A673 (cell line): Measurements from ENCODE around the gene LGR4. TPM values are rescaled to one million over a fixed set of nuclear protein-coding genes. Genes with fewer than 3 reads are reported as not detected.
A peak's percentile ranks its signal among the peaks of the same experiment; 100 is the strongest.

Experiments used
- Bru-seq: library from RNA; stranded (reverse); fragments of 400-500 nt; gene quantifications from one replicate; lab custom pipeline; 2021; lab: Mats Ljungman, UMichigan
- BruChase-seq, 2 experiments: library from RNA; stranded (reverse); fragments of 400-500 nt; gene quantifications; one replicate each; lab custom pipeline; 2021; lab: Mats Ljungman, UMichigan
- BruUV-seq: library from RNA; stranded (reverse); fragments of 400-500 nt; replicated peaks from 2 replicates; lab custom pipeline; 2021; lab: Mats Ljungman, UMichigan
- CTCF ChIA-PET: fragments of 300-600 bp; sonication (Branson Sonifier 250); formaldehyde crosslinking; loops from one replicate; lab custom pipeline; 2022; ENCODE audit warnings: antibody characterized with exemption; lab: Charles Lee
- POLR2A ChIA-PET: fragments of 300-600 bp; sonication (Branson Sonifier 250); formaldehyde crosslinking; loops from one replicate; lab custom pipeline; 2022; ENCODE audit warnings: antibody characterized with exemption; ENCODE audit not compliant: low non-redundant PET; lab: Charles Lee
- DNase-seq: peaks from one replicate; pipeline ENCODE4 v3.0.0-alpha.2; 2015; ENCODE audit warnings: low spot score
- H3K27ac ChIP-seq: fragments of 200-600 bp; sonication (generic); 2 replicates; pipeline ENCODE4 v1.5.1; 2016; ENCODE audit warnings: mixed run types, low read depth, mild to moderate bottlenecking, mixed read lengths, antibody characterized with exemption, low read length; ENCODE audit not compliant: poor library complexity, severe bottlenecking
- H3K27me3 ChIP-seq: fragments of 200-600 bp; sonication (generic); replicated peaks from 2 replicates; pipeline ENCODE4 v1.6.1; 2017; ENCODE audit warnings: mixed run types, low read depth, mild to moderate bottlenecking, mixed read lengths, antibody characterized with exemption, low read length; ENCODE audit not compliant: insufficient read depth, poor library complexity
- H3K36me3 ChIP-seq: fragments of 200-600 bp; sonication (generic); 2 replicates; pipeline ENCODE4 v1.6.1; 2016; ENCODE audit warnings: mixed run types, mild to moderate bottlenecking, mixed read lengths, antibody characterized with exemption, low read length; ENCODE audit not compliant: insufficient read depth, poor library complexity, severe bottlenecking
- H3K4me1 ChIP-seq: fragments of 200-600 bp; sonication (generic); 2 replicates; pipeline ENCODE4 v1.6.1; 2017; ENCODE audit warnings: mixed run types, mild to moderate bottlenecking, mixed read lengths, antibody characterized with exemption, low read length; ENCODE audit not compliant: insufficient read depth, poor library complexity, severe bottlenecking
- H3K4me3 ChIP-seq: fragments of 200-600 bp; sonication (generic); 2 replicates; pipeline ENCODE4 v1.5.1; 2016; ENCODE audit warnings: low read depth, mixed run types, mild to moderate bottlenecking, mixed read lengths, low read length; ENCODE audit not compliant: poor library complexity, severe bottlenecking
- H3K9me3 ChIP-seq: fragments of 200-600 bp; sonication (generic); 2 replicates; pipeline ENCODE4 v1.6.1; 2016; ENCODE audit warnings: mixed run types, low read depth, mild to moderate bottlenecking, mixed read lengths, antibody characterized with exemption, low read length; ENCODE audit not compliant: poor library complexity, severe bottlenecking
- CTCF ChIP-seq: fragments of 300-800, 200-600 bp; sonication (generic); conservative IDR thresholded peaks from 2 replicates; pipeline ENCODE4 v1.5.1; 2017; ENCODE audit warnings: low read depth, mild to moderate bottlenecking, antibody characterized with exemption, low read length, moderate library complexity, mixed read lengths
- EZH2 ChIP-seq: fragments of 200-600 bp; sonication (generic); IDR thresholded peaks from 2 replicates; pipeline ENCODE4 v1.6.1; 2017; ENCODE audit warnings: borderline replicate concordance, low read depth, mild to moderate bottlenecking, mixed read lengths, antibody characterized with exemption, low read length; ENCODE audit not compliant: poor library complexity, severe bottlenecking
- intact Hi-C: fragments of 100-400 bp; cut with micrococcal nuclease; formaldehyde crosslinking; loops from one replicate; pipeline ENCODE4 v1.10.0; 2022; ENCODE audit not compliant: unreplicated experiment
- long read RNA-seq: library from polyadenylated mRNA; stranded (forward); transcript quantifications from one replicate; pipeline ENCODE4 v2.0.0, GENCODE V29; 2022
- total RNA-seq: library from RNA; stranded (reverse); gene quantifications from 2 replicates; pipeline ENCODE4 v1.2.3, GENCODE V29; 2021

Gene LGR4, protein sequence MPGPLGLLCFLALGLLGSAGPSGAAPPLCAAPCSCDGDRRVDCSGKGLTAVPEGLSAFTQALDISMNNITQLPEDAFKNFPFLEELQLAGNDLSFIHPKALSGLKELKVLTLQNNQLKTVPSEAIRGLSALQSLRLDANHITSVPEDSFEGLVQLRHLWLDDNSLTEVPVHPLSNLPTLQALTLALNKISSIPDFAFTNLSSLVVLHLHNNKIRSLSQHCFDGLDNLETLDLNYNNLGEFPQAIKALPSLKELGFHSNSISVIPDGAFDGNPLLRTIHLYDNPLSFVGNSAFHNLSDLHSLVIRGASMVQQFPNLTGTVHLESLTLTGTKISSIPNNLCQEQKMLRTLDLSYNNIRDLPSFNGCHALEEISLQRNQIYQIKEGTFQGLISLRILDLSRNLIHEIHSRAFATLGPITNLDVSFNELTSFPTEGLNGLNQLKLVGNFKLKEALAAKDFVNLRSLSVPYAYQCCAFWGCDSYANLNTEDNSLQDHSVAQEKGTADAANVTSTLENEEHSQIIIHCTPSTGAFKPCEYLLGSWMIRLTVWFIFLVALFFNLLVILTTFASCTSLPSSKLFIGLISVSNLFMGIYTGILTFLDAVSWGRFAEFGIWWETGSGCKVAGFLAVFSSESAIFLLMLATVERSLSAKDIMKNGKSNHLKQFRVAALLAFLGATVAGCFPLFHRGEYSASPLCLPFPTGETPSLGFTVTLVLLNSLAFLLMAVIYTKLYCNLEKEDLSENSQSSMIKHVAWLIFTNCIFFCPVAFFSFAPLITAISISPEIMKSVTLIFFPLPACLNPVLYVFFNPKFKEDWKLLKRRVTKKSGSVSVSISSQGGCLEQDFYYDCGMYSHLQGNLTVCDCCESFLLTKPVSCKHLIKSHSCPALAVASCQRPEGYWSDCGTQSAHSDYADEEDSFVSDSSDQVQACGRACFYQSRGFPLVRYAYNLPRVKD
- total RNA-seq (24.7 and 27.9 TPM in 2 replicates), Bru-seq, nascent RNA (percentile 81 among the genes with signal in this experiment), BruChase-seq, experiment 1, labeled RNA remaining after a 2-hour chase (percentile 81 among the genes with signal in this experiment), BruChase-seq, experiment 2, labeled RNA remaining after a 6-hour chase (percentile 74 among the genes with signal in this experiment)
- long read RNA-seq, full-length matches to known transcripts: 40 of 46 reads
- long read RNA-seq, partial matches to known transcripts: 2 of 46 reads
- long read RNA-seq, other reads (novel, unspliced or antisense): 4 of 46 reads

- BruUV-seq: no TSS peak
- H3K27me3 ChIP-seq: no peaks in the 10 kb centered on the region
- peak; percentile 100 for DNase-seq
- H3K9me3 ChIP-seq: no peaks in the 10 kb centered on the region
- no peak for TF ChIP-seq CTCF
- no peak for TF ChIP-seq EZH2
- H3K27ac ChIP-seq: peak within 1 kb of the TSS; percentile 81
- peaks cover 32% of the 10 kb centered on the region for H3K4me1 ChIP-seq
- no peaks in the 10 kb centered on the region for H3K36me3 ChIP-seq
- POLR2A ChIA-PET: interaction anchor here (0.5 to 1.0 kb wide), 8 partner anchors 28 to 817 kb away, joined by 3 to 19 read pairs (median 4); no protein-coding TSS in a partner anchor
- intact Hi-C loops: loop anchor here (1.0 kb wide), 1 partner anchor 109 kb away; the partner anchor contains the start of gene CCDC34
- H3K4me3 ChIP-seq: peak within 1 kb of the TSS; percentile 72
- CTCF ChIA-PET: interaction anchor here (0.6 to 1.6 kb wide), 10 partner anchors 13 to 851 kb away, joined by 3 to 17 read pairs (median 5); no protein-coding TSS in a partner anchor
Measured at GRCh38 chr11:27472398-27473016, at the start of gene LGR4. LGR4 (minus strand) TSS chr11:27472790; CDS start chr11:27472302, 488 bp downstream.

DNA sequence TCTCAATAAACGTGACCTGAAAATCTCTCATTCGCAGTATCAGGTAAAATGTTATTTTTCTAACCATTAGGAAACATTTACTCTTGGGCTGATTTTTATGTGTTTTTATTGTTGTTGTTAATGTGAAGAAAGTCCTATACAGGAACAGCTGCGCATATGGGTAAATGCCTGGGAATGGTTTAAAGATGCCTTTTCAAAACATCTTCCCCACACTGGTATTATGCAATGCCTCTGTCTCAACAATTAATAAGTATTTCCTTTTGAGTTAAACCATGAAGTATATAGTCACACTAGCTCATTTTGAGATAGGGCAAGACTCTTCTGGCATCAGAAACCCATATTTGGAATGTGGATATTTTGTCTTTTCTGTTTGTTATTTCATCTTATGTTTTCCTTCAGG lies 47.6 kb upstream of the LGR4 start:
- DNase-seq: no peak
- H3K27me3 ChIP-seq: peaks cover 53% of the 10 kb centered on the region
- H3K4me1 ChIP-seq: no peaks in the 10 kb centered on the region
- no peak overlapping the region for H3K27ac ChIP-seq
- CTCF ChIA-PET: interaction anchor here (0.6 kb wide), 1 partner anchor 1811 kb away, joined by 3 read pairs; no protein-coding TSS in a partner anchor
- no TSS peak for BruUV-seq
- no peaks in the 10 kb centered on the region for H3K36me3 ChIP-seq
- peaks cover 2% of the 10 kb centered on the region for H3K9me3 ChIP-seq
- no peak for TF ChIP-seq CTCF
- TF ChIP-seq EZH2: no peak
- H3K4me3 ChIP-seq: no peak overlapping the region
- POLR2A ChIA-PET: no interaction called here
- intact Hi-C loops: no loop called here
